HG03108 (cell line): Measurements from ENCODE around the gene UBXN2A.
"Not testable (repeated sequence)": the region's sequence is repeated elsewhere in the genome, so short reads cannot be mapped to it uniquely, and the experiment has no call there.

Experiments used
- ATAC-seq: cut with Tn5 transposase; IDR thresholded peaks from one replicate; pipeline ENCODE4 v1.9.1; 2021; ENCODE audit warnings: moderate library complexity; ENCODE audit not compliant: unreplicated experiment

UBXN2A gene

DNA sequence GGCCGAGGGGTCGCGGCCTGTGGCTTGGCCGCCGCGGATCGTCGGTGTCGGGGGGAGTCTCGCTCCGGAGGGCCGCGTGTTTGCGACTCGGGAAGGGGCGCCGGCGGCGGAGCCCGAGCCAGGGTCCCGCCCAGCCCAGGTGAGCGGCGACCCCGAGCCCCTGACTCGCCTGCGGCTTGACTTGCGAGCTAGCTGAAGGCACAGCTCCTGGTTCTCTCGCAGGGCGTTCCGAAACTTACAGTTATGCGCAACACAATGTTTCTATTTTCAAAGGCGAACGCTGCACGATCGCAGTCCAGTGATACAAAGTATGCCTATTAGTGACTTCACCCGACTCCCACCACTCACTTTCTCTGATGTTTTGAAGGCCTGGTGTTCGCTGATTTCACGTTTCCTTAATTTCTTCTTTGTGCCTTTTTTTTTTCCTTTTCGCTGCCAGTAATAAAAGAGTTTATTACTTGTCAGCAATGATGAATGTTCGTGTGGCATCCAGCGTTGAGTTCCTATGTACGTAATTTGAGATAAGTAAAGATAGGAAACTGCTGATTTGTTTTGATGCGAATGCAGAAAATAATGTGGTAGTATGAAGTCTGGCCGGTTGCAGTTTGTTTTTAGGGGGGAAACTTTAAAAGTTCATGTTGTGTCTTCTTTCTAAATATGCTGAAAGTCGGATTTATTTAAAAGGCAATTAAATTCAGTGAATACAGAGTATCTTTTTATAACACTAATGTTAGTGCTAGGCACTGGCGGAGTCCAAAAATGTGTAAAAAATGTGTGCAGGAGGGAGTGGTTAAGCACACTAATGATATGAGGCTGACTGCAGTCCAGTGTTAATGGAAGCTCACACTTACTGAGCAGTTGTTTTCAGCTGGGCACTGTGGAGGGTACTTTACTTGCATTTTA is 706 bp downstream of the UBXN2A start:
- peak; percentile 49 for ATAC-seq

DNA sequence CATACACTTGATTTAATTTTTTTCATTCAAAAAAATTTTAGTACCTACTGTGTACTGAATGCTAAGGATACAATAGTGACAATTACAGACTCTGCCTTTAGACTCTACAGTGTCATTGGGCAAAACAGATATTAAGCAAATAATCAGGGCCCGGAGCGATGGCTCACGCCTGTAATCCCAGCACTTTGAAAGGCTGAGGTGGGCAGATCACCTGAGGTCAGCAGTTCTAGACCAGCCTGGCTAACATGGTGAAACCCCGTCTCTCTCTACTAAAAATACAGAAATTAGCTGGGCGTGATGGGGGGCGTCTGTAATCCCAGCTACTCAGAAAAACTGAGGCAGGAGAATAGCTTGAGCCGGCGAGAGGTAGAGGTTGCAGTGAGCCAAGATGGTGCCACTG is 1.4 kb downstream of the UBXN2A start:
- no peak for ATAC-seq

DNA sequence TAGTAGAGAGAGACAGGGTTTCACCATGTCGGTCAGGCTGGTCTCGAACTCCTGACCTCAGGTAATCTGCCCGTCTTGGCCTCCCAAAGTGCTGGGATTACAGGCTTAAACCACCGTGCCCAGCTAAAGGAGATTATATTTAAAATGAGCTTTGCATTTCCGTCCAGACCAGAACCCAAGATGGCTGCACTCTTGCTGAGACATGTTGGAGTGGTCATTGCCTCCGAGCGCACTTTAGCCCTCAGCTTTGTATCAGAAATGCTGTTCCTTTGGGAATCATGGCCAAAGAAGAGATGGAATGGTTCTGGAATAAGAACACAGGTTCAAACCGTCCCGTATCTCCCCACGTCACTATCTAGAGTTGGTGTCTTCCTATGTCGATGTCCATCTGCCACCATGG is 3.4 kb downstream of the UBXN2A start:
- no peak for ATAC-seq

DNA sequence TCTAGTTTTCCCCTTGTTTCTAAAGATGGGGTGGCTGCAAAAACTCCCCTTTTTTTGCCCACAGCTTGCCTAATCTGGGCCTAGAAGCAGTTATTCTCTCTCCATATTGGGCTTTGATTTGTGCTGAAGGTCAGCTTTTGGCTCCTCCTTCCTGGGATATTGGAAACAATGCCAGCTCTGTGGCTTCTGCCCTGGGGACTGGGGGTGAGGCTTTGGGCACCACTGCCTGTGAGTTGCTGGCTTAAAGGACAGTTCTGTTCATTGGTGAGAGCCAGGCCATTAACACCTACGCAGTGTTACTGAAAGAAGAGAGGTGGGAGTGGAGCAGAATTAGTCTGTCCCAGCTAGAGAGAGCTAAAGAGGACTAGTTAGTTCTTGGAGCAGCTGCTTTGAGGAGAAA is 4.3 kb downstream of the UBXN2A start:
- no peak for ATAC-seq

DNA sequence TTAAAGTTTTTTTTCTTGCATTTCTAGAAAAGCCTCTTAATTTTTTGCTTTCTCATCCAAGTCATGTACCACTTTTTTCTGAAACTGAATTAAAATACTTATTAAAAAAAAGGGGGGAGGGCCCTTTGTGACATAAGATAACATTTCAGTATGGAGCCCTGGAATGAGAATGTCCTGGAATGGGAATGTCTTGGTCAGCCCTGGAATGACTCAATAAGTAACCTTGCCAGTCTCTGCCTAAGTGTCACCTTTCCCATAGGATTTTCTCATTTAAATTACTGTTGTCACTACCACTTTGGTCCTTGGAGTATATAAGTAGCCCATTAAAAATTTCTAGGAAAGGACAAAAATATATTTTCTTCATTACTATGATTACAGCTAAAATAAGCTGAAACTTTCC is 4.7 kb downstream of the UBXN2A start:
- no peak for ATAC-seq

DNA sequence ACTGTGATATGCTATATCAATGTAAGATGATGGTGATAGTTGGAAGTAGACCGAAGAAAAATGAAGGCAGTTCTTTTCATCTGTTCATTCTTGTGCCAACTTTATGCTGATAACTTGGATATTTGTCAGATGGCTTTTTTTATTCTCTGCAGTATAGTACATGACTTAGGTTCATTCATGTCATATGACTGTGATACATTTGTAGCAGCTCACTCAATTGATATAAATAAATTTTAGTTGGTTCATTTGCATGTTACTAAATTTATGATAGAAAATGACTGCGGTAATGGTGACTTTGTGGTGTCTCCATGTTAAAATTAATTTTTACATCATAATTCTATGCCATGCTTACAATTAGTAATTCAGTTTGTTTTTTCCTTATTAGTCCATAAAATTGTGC is 7.1 kb downstream of the UBXN2A start:
- no peak for ATAC-seq

DNA sequence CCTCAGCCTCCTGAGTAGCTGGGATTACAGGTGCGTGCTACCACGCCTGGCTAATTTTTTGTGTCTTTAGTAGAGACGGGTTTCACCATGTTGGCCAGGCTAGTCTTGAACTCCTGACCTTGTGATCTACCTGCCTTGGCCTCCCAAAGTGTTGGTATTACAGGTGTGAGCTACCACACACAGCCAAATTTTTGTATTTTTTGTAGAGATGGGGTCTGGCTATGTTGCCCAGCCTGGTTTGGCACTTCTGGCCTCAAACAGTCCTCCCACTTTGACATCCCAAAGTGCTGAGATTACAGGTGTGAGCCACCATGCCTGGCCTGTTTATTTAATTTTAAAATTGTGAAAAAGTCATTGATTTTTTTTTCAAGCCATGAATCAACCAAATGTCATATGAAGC is 12.3 kb downstream of the UBXN2A start:
- ATAC-seq = not testable (repeated sequence)

DNA sequence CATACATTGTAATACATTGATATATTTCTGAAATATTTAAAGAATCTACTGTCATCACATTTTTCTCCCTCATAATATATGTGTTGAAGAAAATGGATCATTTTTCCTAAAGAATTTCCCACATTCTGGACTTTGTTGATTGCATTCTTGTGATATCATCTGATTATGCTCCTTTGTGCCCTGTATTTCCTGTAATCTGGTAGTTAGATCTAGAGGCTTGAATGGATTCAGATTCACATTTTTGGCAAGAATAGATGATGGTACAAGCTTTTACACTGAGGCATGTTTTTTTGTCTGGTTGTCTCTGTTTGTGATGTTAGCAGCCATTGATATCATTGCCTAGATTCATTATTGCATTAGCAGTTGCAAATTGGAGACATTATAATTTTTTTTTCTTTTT is 13.4 kb downstream of the UBXN2A start:
- no peak for ATAC-seq

DNA sequence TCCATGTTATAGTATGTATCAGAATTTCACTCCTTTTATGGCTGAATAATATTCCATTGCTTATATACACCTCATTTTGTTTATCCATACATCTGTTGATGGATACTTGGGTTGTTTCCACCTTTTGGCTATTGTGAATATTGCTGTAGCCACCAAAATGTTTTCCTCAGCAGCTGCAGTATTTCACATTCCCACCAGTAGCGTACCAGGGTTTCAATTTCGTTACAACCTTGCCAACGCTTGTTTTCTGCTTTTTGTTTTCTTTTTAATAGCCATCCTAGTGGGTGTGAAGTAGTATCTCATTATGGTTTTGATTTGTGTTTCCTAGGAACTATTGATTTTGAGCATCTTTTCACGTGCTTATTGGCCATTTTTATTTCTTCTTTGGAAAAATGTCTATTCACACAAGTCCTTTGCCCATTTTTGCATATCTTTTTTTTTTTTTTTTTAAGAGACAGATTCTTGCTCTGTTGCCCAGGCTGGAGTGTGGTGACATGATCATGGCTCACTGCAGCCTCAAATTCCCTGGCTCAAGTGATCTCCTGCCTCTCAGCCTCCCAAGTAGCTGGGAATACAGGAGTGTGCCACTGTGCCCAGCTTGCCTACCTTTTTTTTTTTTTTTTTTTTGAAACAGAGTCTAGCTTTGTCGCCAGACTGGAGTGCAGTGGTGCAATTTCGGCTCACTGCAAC is 14.2 kb downstream of the UBXN2A start:
- no peak for ATAC-seq

DNA sequence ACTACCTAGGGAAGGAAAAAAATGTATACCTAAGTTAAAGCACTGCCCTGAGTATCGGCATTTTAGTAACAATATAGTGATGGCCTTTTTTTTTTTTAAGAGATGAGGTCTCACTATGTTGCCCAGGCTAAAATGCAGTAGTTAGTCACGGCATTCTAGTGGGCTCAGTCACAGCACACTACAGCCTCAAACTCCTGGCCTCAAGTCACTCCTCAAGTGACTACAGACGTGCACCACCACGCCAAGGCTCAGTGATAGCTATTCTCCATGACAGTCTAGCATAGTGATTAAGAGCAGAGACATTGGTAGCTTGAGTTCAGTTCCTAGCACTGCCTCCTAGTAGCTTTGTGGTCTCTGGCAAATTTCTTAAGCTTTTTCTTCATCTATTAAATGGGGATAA is 27.6 kb downstream of the UBXN2A start:
- no peak for ATAC-seq

DNA sequence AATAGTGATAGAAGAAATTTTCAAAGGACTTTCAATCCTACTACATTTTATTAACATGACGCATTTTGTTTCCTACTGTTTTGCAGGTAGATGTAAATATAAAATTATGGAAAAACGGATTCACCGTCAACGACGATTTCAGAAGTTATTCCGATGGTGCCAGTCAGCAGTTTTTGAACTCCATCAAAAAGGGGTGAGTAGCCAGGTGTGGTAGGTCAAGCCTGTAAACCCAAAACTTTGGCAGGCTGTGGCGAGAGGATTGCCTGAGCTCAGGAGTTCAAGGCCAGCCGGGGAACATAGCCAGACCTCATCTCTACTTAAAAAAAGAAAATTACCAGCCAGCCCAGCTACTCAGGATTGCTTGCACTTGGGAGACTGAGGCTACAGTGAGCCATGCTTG is 36.6 kb downstream of the UBXN2A start:
- ATAC-seq = no peak

DNA sequence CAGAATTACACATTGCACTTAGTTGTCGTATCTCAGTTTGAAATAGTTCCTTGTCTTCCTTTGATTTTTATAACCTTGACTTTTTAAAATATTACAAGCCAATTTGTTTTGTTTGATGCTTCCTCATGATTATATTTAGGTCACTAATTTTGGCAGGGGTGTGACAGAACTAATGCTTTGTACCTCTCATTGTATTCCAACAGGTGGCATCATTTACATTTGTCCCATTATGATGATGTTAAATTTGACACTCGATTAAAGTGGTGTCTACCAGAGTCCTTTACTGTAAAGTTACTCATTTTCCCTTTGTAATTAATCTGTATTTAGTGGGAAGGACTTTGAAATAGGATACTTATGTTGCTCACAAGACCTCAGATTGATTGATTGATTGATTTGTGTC is 48.1 kb downstream of the UBXN2A start:
- ATAC-seq = no peak

DNA sequence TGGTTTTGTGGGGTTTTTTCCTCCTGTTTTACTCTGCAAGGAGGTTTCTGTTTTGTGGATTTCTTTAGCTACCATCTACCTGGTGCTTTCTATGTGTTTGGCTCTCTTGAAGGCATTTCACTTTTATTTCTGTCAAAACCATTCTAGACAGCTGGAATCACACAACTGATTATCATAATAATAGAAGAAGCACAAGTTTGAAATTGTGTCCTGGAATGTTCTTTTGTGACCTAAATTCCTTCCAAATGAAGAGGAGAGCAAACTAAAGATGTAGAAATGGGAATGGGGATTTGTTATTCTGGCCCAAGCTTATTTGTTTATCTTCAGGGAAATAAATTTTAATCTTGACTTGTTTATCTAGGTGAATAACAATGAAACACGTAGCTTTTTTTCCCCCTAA is 52.7 kb downstream of the UBXN2A start:
- ATAC-seq = no peak

DNA sequence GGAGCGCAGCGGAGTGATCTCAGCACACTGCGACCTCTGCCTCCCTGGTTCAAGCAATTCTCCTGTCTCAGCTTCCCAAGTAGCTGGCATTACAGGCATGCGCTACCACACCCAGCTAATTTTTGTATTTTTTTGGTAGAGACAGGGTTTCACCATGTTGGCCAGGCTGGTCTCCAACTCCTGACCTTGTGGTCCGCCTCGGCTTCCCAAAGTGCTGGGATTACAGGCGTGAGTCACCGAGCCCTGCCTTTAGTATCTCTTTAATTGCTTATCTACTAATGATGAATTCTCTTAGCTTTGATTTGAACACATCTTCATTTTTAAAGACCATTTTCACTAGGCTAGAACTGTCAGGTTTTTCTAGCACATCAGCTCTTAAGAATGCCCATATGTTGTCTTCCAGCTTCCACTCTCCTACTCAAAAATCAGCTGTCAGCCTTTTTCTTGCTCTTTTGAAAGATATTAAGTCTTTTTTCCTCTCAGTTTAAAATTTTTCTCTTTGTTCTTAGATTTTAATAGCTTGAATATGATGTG is 53.5 kb downstream of the UBXN2A start:
- no peak for ATAC-seq

DNA sequence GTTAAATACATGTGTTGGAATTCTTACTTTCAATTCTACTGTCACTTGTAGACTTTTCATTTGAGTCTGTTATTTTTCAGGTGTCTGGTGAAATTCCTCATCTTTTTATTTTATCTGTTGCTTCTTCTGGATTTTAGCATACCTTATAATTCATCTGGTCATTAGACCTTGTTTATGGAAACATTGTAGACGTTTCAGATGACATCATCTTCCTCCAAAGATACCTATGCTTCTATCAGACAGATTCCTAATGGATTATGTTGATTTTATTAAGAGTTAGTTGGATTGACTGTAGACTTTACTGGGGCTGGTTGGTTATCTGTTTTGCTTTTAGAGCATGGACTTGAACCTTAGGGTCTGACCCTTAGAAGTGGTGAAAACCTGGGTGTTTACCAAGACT is 54.3 kb downstream of the UBXN2A start:
- ATAC-seq = no peak

DNA sequence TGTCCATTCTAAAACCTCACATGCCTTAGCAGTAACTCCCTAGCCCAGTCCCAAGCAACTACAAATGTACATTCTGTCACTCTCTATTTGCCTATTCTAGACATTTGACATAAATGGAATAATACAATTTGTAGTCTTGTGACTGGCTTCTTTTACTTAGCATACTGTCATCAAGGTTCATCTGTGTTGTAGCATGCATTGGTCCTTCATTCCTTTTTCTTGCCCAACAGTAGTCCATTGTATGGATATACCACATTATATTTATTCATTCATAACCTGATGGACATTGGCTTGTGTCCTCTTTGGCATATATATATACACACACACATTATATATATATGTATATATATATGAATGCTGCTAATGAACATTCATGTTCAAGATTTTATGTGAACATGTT is 67.4 kb downstream of the UBXN2A start:
- no peak for ATAC-seq

DNA sequence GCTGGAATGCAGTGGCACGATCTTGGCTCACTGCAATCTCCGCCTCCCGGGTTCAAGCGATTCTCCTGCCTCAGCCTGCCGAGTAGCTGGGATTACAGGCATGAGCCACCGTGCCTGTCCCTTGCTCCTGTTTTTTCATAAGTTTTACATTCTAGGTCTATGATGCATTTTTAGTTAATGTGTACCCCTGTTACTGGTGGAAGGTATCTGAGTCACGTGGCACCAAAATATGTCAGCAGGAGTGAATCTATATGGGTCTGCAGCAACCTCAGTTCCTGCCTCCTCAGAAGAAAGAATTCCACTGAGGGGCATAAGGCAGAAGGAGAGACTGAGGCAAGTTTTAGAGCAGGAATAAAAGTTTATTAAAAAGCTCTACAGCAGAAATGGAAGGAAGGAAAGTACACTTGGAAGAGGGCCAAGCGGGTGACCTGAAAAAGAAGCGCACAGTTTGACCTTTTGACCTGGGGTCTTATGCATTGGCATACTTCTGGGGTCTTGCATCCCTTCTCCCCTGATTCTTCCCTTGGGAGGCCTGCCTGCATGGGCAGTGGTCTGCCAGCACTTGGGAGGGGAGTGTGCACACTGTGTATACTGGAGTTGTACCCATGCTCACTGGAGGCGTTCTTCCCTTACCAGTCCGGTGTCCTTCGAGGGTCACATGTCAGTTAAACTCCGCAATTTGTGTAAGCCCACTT is 68.6 kb downstream of the UBXN2A start:
- no peak for ATAC-seq

DNA sequence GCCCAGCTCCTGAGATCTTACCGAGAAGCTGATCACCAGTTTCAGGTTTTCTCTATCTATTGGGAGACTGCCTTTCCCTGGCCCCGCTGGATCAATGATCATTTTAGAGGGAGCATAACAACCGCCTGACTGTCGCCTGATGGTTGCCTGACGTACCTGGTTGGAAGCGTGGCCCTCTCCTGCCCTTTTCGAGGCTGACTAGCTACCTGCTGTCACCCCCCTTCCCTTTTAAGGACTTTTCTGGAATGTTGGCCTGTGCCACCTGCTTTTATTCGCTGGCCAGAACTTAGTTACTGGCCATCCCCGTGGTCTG is 69.1 kb downstream of the UBXN2A start:
- no peak for ATAC-seq

DNA sequence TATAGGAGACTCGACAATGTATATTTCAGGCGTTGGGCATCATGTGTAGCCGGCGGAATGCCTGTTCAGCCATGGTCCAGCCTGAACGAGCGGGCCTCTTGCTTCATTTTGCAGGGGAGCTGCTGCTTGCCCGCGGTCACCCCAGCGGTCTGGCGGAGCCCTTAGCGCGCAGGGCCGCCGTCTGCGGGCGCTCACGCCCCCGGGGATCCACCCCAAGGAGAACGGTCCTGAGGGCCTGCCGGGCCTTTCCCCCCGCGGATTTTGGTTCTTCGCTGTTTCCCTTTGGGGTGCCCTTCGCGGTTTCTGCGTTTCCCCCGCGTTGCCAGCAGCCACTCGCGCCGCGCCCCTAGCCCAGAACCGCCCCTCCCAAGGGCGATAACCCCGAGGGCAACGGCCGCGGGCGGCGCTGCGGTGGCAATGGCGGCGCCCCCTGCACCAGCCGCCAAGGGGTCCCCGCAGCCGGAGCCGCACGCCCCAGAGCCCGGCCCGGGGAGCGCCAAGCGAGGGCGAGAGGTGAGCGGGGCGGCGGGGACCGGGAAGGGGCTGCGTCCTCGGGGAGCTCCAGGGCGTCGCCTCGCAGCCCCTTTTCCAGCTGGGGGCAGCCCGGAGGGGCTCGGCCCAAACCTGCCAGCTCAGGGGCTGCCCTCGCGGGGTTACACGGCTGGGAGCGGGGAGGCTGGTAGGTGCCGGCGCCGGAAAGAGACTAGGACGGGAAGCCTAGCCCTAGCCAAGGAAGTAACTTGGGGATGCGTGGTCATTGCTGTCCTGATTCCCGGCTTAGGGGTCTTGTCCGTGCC is 69.6 kb downstream of the UBXN2A start, which contains the start of gene MFSD2B:
Gene MFSD2B (plus strand): TSS at position 406 of the 797 bp plus-strand sequence. CDS start 12 bp downstream, at position 418.
- no peak for ATAC-seq

DNA sequence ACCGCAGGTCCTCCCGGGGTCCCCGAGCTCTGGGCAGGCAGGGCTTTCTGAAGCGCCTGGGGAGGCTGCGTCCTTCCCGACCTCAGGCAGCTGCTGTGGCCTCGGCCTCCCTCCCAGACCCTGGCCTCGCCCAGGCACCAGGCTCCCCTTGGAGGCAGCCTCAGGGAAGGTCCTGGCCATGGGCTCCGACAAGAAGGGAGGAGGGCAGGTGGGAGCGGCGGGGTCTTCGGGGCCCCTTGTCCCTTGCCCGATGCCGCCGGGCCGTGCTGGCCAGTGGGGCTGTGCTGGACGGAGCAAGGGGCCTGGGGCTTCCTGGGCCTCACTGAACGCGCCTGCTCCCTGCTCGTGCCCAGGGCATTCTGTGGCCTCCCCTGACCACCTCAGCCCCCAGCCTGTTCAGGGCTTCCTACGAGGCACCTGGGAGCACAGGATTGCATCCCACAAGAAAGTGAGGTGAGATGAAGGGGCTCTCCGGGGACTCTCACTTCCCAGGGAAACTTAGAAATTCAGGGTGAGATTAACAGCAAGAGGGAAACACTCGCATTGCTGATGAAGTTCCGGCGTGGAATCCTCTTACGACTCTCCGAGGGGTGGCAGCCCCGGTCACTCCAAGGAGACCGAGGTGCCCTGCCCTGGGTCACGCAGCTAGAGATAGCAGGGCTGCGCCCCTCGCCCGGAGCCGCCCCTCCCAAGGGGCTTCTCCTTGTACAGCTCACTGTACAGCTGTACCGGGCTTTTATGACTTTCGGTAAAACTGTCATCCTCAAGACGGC is 70.4 kb downstream of the UBXN2A start:
- no peak for ATAC-seq
